Measurements from ENCODE around the gene CHRND.

DNA sequence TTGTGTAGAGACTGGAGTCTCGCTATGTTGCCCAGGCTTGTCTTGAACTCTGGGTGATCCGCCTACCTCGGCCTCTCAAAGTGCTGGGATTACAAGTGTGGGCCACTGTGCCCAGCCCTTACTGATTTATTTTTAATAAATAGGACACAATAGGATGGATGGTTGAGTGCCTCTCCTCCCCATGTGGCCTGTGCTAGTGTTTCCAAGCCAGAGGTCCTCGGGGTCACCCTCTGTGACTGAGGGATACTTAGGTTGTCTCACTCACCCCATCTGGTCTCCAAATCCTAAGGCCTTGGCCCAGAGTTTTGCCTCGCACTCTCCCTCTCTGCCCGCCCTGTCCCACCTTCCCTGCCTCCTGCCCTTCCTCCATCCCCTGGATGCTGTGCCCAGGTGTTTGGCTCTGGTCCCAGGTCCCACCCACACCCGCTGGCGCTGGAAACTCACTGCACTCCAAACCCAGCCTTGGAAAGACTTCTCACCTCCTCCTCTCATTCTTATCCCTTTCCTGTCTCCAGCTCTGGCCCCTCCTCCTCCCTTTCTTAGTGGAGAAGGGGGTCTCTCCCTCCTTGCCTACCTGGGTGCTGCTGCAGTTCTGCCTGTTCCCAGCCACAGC, 33.6 kb upstream of the CHRND start:
- TF ChIP-seq, protein P1, sequence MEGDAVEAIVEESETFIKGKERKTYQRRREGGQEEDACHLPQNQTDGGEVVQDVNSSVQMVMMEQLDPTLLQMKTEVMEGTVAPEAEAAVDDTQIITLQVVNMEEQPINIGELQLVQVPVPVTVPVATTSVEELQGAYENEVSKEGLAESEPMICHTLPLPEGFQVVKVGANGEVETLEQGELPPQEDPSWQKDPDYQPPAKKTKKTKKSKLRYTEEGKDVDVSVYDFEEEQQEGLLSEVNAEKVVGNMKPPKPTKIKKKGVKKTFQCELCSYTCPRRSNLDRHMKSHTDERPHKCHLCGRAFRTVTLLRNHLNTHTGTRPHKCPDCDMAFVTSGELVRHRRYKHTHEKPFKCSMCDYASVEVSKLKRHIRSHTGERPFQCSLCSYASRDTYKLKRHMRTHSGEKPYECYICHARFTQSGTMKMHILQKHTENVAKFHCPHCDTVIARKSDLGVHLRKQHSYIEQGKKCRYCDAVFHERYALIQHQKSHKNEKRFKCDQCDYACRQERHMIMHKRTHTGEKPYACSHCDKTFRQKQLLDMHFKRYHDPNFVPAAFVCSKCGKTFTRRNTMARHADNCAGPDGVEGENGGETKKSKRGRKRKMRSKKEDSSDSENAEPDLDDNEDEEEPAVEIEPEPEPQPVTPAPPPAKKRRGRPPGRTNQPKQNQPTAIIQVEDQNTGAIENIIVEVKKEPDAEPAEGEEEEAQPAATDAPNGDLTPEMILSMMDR (IDR thresholded peaks at IDR 0.05): no peak
- TF ChIP-seq POLR2A (IDR thresholded peaks at IDR 0.05): no peak
